ENCODE data around the gene RIMS4.

RIMS4 gene

GRCh38 chr20:44759595-44759994, 50.8 kb downstream of the RIMS4 start:
- DNase-seq, result no peak

GRCh38 chr20:44758247-44759101, 51.9 kb downstream of the RIMS4 start:
- no peak for DNase-seq

- no peak for DNase-seq
Observed at GRCh38 chr20:44756956-44757355, 53.4 kb downstream of the RIMS4 start.

GRCh38 chr20:44756011-44756688, 54.2 kb downstream of the RIMS4 start:
- DNase-seq, result no peak

- no peak for DNase-seq
Observed at GRCh38 chr20:44754554-44754953, 55.8 kb downstream of the RIMS4 start.

- DNase-seq, result no peak
Observed at GRCh38 chr20:44752099-44752931, 58.0 kb downstream of the RIMS4 start.

GRCh38 chr20:44750081-44750805, 60.1 kb downstream of the RIMS4 start:
- DNase-seq, result peak; percentile 17

GRCh38 chr20:44748005-44748370, 62.4 kb downstream of the RIMS4 start:
- DNase-seq, result no peak

GRCh38 chr20:44747166-44748004, 63.0 kb downstream of the RIMS4 start:
- DNase-seq, result peak; percentile 65

GRCh38 chr20:44746367-44747165, 63.8 kb downstream of the RIMS4 start:
- no peak for DNase-seq

- DNase-seq, result peak; percentile 57
Observed at GRCh38 chr20:44745598-44746366, 64.6 kb downstream of the RIMS4 start, which contains the start of gene KCNK15. Gene KCNK15, plus strand, starts transcription at chr20:44745865. Its CDS starts 46 bp downstream, at chr20:44745911.

- no peak for DNase-seq
Observed at GRCh38 chr20:44745122-44745597, 65.2 kb downstream of the RIMS4 start.

- DNase-seq, result no peak
Observed at GRCh38 chr20:44743916-44744655, 66.3 kb downstream of the RIMS4 start.

- no peak for DNase-seq
Observed at GRCh38 chr20:44743080-44743701, 67.2 kb downstream of the RIMS4 start.

GRCh38 chr20:44742304-44743079, 67.9 kb downstream of the RIMS4 start:
- DNase-seq, result no peak

GRCh38 chr20:44739942-44740341, 70.4 kb downstream of the RIMS4 start:
- no peak for DNase-seq

- DNase-seq, result peak; percentile 54
Observed at GRCh38 chr20:44738813-44739477, 71.4 kb downstream of the RIMS4 start.

All from CD4-positive, alpha-beta T cell treated with Interleukin-17A for 4 hours (primary cell).